Measurements from ENCODE around the gene IQCE. TPM values are rescaled to one million over a fixed set of nuclear protein-coding genes. Genes with fewer than 3 reads are reported as not detected.

IQCE gene
- total and polyA plus RNA-seq, 10 of the 15 experiments (the other 5 are each of a cell fraction or from before 2014, with no cell fraction given): 0.37 to 8.1 (median 3.7) TPM

DNA sequence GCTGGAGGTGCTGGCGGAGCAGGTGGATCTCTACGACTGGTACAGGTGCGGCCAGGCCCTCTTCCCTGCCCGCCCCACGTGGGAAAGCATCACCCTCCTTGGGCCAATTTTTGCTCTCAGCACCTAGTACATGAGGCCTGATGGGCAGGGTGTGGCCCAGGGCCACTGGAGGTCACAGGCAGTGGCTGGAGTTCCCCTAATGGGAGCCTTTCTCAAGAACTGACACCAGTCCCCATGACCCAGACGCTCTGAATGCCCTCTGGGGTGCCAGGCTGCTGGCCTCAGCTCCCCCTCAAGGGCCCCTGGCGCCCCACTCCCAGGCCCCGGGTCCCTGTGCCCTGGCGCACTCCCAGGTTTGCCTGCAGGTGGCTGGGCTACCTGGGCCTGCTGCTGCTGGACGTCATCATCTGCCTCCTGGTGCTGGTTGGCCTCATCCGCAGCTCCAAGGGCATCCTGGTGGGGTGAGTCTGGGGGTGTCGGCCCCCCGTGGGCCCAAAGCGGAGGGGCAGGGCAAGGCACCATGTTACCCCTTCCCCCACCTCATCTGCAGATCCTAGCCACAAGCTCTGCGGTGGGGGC, 88.9 kb downstream of the IQCE start (continued):
- TF ChIP-seq, protein P1, sequence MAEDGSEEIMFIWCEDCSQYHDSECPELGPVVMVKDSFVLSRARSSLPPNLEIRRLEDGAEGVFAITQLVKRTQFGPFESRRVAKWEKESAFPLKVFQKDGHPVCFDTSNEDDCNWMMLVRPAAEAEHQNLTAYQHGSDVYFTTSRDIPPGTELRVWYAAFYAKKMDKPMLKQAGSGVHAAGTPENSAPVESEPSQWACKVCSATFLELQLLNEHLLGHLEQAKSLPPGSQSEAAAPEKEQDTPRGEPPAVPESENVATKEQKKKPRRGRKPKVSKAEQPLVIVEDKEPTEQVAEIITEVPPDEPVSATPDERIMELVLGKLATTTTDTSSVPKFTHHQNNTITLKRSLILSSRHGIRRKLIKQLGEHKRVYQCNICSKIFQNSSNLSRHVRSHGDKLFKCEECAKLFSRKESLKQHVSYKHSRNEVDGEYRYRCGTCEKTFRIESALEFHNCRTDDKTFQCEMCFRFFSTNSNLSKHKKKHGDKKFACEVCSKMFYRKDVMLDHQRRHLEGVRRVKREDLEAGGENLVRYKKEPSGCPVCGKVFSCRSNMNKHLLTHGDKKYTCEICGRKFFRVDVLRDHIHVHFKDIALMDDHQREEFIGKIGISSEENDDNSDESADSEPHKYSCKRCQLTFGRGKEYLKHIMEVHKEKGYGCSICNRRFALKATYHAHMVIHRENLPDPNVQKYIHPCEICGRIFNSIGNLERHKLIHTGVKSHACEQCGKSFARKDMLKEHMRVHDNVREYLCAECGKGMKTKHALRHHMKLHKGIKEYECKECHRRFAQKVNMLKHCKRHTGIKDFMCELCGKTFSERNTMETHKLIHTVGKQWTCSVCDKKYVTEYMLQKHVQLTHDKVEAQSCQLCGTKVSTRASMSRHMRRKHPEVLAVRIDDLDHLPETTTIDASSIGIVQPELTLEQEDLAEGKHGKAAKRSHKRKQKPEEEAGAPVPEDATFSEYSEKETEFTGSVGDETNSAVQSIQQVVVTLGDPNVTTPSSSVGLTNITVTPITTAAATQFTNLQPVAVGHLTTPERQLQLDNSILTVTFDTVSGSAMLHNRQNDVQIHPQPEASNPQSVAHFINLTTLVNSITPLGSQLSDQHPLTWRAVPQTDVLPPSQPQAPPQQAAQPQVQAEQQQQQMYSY (CRISPR knock-in tag; IDR thresholded peaks at IDR 0.05): no peak
- no peak for TF ChIP-seq TCF7 (IDR thresholded peaks at IDR 0.05; ENCODE audit: borderline replicate concordance)

DNA sequence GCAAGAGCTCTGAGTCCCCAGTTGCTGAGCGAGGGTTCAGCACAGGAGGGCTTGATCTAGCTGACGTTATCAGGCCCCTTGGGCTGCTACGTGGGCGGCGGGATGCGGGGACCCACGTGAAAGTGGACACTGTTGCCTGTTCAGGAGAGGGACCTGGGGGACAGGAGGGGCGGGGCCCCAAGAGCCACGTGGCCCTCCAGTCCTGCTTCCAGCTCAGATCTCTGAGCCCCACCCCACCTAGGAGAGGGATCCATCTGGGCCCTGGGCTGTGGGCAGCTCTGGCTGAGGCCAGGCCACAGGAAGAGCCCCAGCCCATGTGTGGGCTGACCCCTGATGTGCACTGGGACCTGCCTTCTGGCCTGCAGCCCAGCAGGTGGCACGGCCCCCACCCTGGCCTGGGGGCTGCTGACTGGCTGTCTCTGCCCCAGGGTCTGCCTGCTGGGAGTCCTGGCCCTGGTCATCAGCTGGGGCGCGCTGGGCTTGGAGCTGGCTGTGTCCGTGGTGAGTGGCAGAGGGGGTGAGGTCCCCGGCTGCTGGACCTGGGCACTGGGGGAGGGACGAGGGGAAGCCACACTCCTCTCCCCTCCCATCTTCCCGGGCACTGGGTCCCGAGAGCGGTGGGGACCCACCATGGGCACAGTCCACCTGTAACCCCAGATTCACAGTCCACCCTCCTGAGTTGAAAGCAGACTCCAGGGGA, 90.5 kb downstream of the IQCE start:
- no peak for DNase-seq (ENCODE audit: low read depth, low spot score)
- Histone ChIP-seq H3K4me2 (ENCODE audit: control insufficient read depth, insufficient read depth) (no peak overlapping the region), H3K4me1 (ENCODE audit: control insufficient read depth, insufficient read depth, low read length) (peaks cover 15% of the 10 kb centered on the region), H3K4me3 (no peak overlapping the region), H3K9me3 (replicated peaks; ENCODE audit: control insufficient read depth, insufficient read depth, low read length) (no peaks in the 10 kb centered on the region), H3K36me3 (ENCODE audit: control insufficient read depth in 2 of 2, insufficient read depth in 2 of 2, low read length in 1 of 2) (peaks cover 0 to 11% of the 10 kb centered on the region in 2 experiments; a peak in 3 of 4 replicates), H3K79me2 (ENCODE audit: control insufficient read depth, insufficient read depth, low read length) (peaks cover 4% of the 10 kb centered on the region; the same call in 1 of the 2 replicates), H4K20me1 (ENCODE audit: control insufficient read depth, insufficient read depth) (no peaks in the 10 kb centered on the region), H3K9ac (ENCODE audit: control insufficient read depth, insufficient read depth, low read length) (no peak overlapping the region), H3K27me3 (replicated peaks in 1 of 2; ENCODE audit: control insufficient read depth in 2 of 2, insufficient read depth in 2 of 2, low read length in 1 of 2) (no peaks in the 10 kb centered on the region), H3K27ac (ENCODE audit: control insufficient read depth, insufficient read depth) (no peak overlapping the region), H2AFZ (ENCODE audit: control insufficient read depth, low read depth, low read length) (no peak overlapping the region)
- in situ Hi-C loops (cut with MboI): no loop called here
- intact Hi-C loops (cut with micrococcal nuclease; ENCODE audit: unreplicated experiment): no loop called here
- CTCF ChIA-PET: no interaction called here
- FAIRE-seq: no peak
- no peak for TF ChIP-seq HDGF (IDR thresholded peaks at IDR 0.05)
- TF ChIP-seq SREBF2 (IDR thresholded peaks at IDR 0.05; ENCODE audit: low read length): no peak
- TF ChIP-seq LARP7 (IDR thresholded peaks at IDR 0.05): no peak
- no peak for TF ChIP-seq TCF12 (IDR thresholded peaks at IDR 0.05; ENCODE audit: low read depth, low read length)
- no peak for TF ChIP-seq TAF1 (IDR thresholded peaks at IDR 0.05; ENCODE audit: borderline replicate concordance, low read depth, low read length)
- no peak for TF ChIP-seq GABPA (IDR thresholded peaks at IDR 0.05; ENCODE audit: low read depth)
- TF ChIP-seq ZZZ3 (IDR thresholded peaks at IDR 0.05; ENCODE audit: control insufficient read depth, insufficient read length, low read depth): no peak
- TF ChIP-seq TCF7 (IDR thresholded peaks at IDR 0.05; ENCODE audit: borderline replicate concordance): no peak
- TF ChIP-seq CBX5 (IDR thresholded peaks at IDR 0.05; ENCODE audit: low read depth): no peak
- no peak for TF ChIP-seq JUND (IDR thresholded peaks at IDR 0.05; ENCODE audit: low read depth, low read length)
- no peak for TF ChIP-seq BHLHE40 (IDR thresholded peaks at IDR 0.05; ENCODE audit: borderline replicate concordance in 1 of 2, low read depth in 2 of 2, low read length in 1 of 2)
- TF ChIP-seq SIX5 (IDR thresholded peaks at IDR 0.05; ENCODE audit: low read depth, low read length, severe bottlenecking): no peak
- TF ChIP-seq ZBED1 (IDR thresholded peaks at IDR 0.05; ENCODE audit: borderline replicate concordance): no peak
- no peak for TF ChIP-seq CEBPB (IDR thresholded peaks at IDR 0.05; ENCODE audit: borderline replicate concordance in 1 of 2, low read depth in 2 of 2, low read length in 2 of 2)
- TF ChIP-seq SUPT20H (IDR thresholded peaks at IDR 0.05; ENCODE audit: borderline replicate concordance, control insufficient read depth, low read depth, low read length): no peak
- no peak for TF ChIP-seq FOXK2 (IDR thresholded peaks at IDR 0.05)
- no peak for TF ChIP-seq SPI1 (IDR thresholded peaks at IDR 0.05; ENCODE audit: borderline replicate concordance, insufficient read depth, low read depth, low read length)
- WGBS (ENCODE audit: insufficient coverage, insufficient replicate concordance, low lambda C conversion rate, missing lambda C conversion rate): 79% methylated on average over 11 of the region's 18 CpGs
- ATAC-seq: no peak
- no TSS peak for BruUV-seq (replicated peaks)
- SMC1A ChIA-PET (ENCODE audit: uncharacterized antibody, unreplicated experiment): no interaction called here
- RAD21 ChIA-PET (ENCODE audit: unreplicated experiment): no interaction called here
- POLR2A ChIA-PET: no interaction called here
